ENCODE data around the gene SEM1.

The SEM1 gene

GRCh38 chr7:96739609-96740008 is 30.0 kb upstream of the SEM1 start:
- H2BK12ac ChIP-seq (ENCODE audit: low read length), result no peak overlapping the region
- no peaks in the 10 kb centered on the region for H3K79me1 ChIP-seq (ENCODE audit: low read length)
- no peak overlapping the region for H2BK120ac ChIP-seq (ENCODE audit: insufficient read depth, low read length, poor library complexity)
- H3K18ac ChIP-seq (ENCODE audit: low read length), result no peak overlapping the region
- no CpG with 5 or more reads among the region's 1 CpG for WGBS (ENCODE audit: extremely low coverage, insufficient coverage, insufficient read length)
- no peak overlapping the region for H4K8ac ChIP-seq (ENCODE audit: low read depth, low read length)
- H3K9me3 ChIP-seq (ENCODE audit: insufficient read depth, low read depth, low read length), result no peaks in the 10 kb centered on the region
- DNase-seq, result no peak
- H3K4ac ChIP-seq (ENCODE audit: low read depth, low read length), result no peak overlapping the region
- H3K4me3 ChIP-seq (ENCODE audit: low read depth, low read length), result no peak overlapping the region
- H3K27me3 ChIP-seq (ENCODE audit: insufficient read depth, low read length), result no peaks in the 10 kb centered on the region
- H3K23ac ChIP-seq (ENCODE audit: low read length), result no peak overlapping the region
- H2AFZ ChIP-seq (ENCODE audit: insufficient read depth, low read length, poor library complexity), result no peak overlapping the region
- no peak overlapping the region for H3K9ac ChIP-seq (ENCODE audit: low read length)
- no peak overlapping the region for H3K27ac ChIP-seq (ENCODE audit: low read depth, low read length)
- H3K4me2 ChIP-seq (ENCODE audit: low read length), result no peak overlapping the region
- H4K91ac ChIP-seq (ENCODE audit: low read depth, low read length), result no peak overlapping the region
- no peak overlapping the region for H4K12ac ChIP-seq (ENCODE audit: low read depth, low read length)
- H3K14ac ChIP-seq (ENCODE audit: low read length), result no peak overlapping the region
- H3K36me3 ChIP-seq (ENCODE audit: control insufficient read depth in 1 of 2, insufficient read depth in 2 of 2, low read length in 2 of 2), result no peaks in the 10 kb centered on the region
- no peak overlapping the region for H2AK5ac ChIP-seq (ENCODE audit: low read length)
- no peaks in the 10 kb centered on the region for H3K79me2 ChIP-seq (ENCODE audit: control insufficient read depth, insufficient read depth, low read length, poor library complexity)
- no peaks in the 10 kb centered on the region for H3K4me1 ChIP-seq (ENCODE audit: control insufficient read depth in 1 of 2, insufficient read depth in 2 of 2, low read length in 2 of 2)
- H2BK5ac ChIP-seq (ENCODE audit: low read depth, low read length, poor library complexity), result no peak overlapping the region

GRCh38 chr7:96739167-96739566 is 29.5 kb upstream of the SEM1 start:
- Histone ChIP-seq H4K12ac (ENCODE audit: low read depth, low read length) (no peak overlapping the region), H3K27ac (ENCODE audit: low read depth, low read length) (no peak overlapping the region), H3K18ac (ENCODE audit: low read length) (no peak overlapping the region), H3K9me3 (ENCODE audit: insufficient read depth, low read depth, low read length) (no peaks in the 10 kb centered on the region), H2AFZ (ENCODE audit: insufficient read depth, low read length, poor library complexity) (no peak overlapping the region), H3K36me3 (ENCODE audit: control insufficient read depth in 1 of 2, insufficient read depth in 2 of 2, low read length in 2 of 2) (no peaks in the 10 kb centered on the region), H2BK5ac (ENCODE audit: low read depth, low read length, poor library complexity) (no peak overlapping the region), H2BK12ac (ENCODE audit: low read length) (no peak overlapping the region), H3K4me2 (ENCODE audit: low read length) (no peak overlapping the region), H3K27me3 (ENCODE audit: insufficient read depth, low read length) (no peaks in the 10 kb centered on the region), H4K8ac (ENCODE audit: low read depth, low read length) (no peak overlapping the region), H3K9ac (ENCODE audit: low read length) (no peak overlapping the region), H2AK5ac (ENCODE audit: low read length) (no peak overlapping the region), H2BK120ac (ENCODE audit: insufficient read depth, low read length, poor library complexity) (no peak overlapping the region), H3K79me2 (ENCODE audit: control insufficient read depth, insufficient read depth, low read length, poor library complexity) (no peaks in the 10 kb centered on the region), H3K4me3 (ENCODE audit: low read depth, low read length) (no peak overlapping the region), H3K4ac (ENCODE audit: low read depth, low read length) (no peak overlapping the region), H3K23ac (ENCODE audit: low read length) (no peak overlapping the region), H3K14ac (ENCODE audit: low read length) (no peak overlapping the region), H4K91ac (ENCODE audit: low read depth, low read length) (no peak overlapping the region), H3K4me1 (ENCODE audit: control insufficient read depth in 1 of 2, insufficient read depth in 2 of 2, low read length in 2 of 2) (no peaks in the 10 kb centered on the region), H3K79me1 (ENCODE audit: low read length) (no peaks in the 10 kb centered on the region)
- DNase-seq, result no peak
- no CpG with 5 or more reads among the region's 1 CpG for WGBS (ENCODE audit: extremely low coverage, insufficient coverage, insufficient read length)

- Histone ChIP-seq H4K12ac (ENCODE audit: low read depth, low read length) (no peak overlapping the region), H2AFZ (ENCODE audit: insufficient read depth, low read length, poor library complexity) (no peak overlapping the region), H3K27me3 (ENCODE audit: insufficient read depth, low read length) (no peaks in the 10 kb centered on the region), H3K4me3 (ENCODE audit: low read depth, low read length) (no peak overlapping the region), H2BK12ac (ENCODE audit: low read length) (no peak overlapping the region), H3K4me2 (ENCODE audit: low read length) (no peak overlapping the region), H3K9ac (ENCODE audit: low read length) (no peak overlapping the region), H3K4ac (ENCODE audit: low read depth, low read length) (no peak overlapping the region), H2BK5ac (ENCODE audit: low read depth, low read length, poor library complexity) (no peak overlapping the region), H3K79me1 (ENCODE audit: low read length) (no peaks in the 10 kb centered on the region), H2BK120ac (ENCODE audit: insufficient read depth, low read length, poor library complexity) (no peak overlapping the region), H2AK5ac (ENCODE audit: low read length) (no peak overlapping the region), H3K79me2 (ENCODE audit: control insufficient read depth, insufficient read depth, low read length, poor library complexity) (no peaks in the 10 kb centered on the region), H3K23ac (ENCODE audit: low read length) (no peak overlapping the region), H3K27ac (ENCODE audit: low read depth, low read length) (no peak overlapping the region), H3K18ac (ENCODE audit: low read length) (no peak overlapping the region), H3K9me3 (ENCODE audit: insufficient read depth, low read depth, low read length) (no peaks in the 10 kb centered on the region), H4K8ac (ENCODE audit: low read depth, low read length) (no peak overlapping the region), H4K91ac (ENCODE audit: low read depth, low read length) (no peak overlapping the region), H3K36me3 (ENCODE audit: control insufficient read depth in 1 of 2, insufficient read depth in 2 of 2, low read length in 2 of 2) (no peaks in the 10 kb centered on the region), H3K14ac (ENCODE audit: low read length) (no peak overlapping the region), H3K4me1 (ENCODE audit: control insufficient read depth in 1 of 2, insufficient read depth in 2 of 2, low read length in 2 of 2) (no peaks in the 10 kb centered on the region)
- no peak for DNase-seq
- WGBS (ENCODE audit: extremely low coverage, insufficient coverage, insufficient read length), result no CpG with 5 or more reads among the region's 2 CpGs
Measured at GRCh38 chr7:96738705-96739104, 29.1 kb upstream of the SEM1 start.

GRCh38 chr7:96737545-96738050 is 28.0 kb upstream of the SEM1 start:
- Histone ChIP-seq H3K14ac (ENCODE audit: low read length) (no peak overlapping the region), H2AFZ (ENCODE audit: insufficient read depth, low read length, poor library complexity) (no peak overlapping the region), H3K4ac (ENCODE audit: low read depth, low read length) (no peak overlapping the region), H2AK5ac (ENCODE audit: low read length) (no peak overlapping the region), H3K79me2 (ENCODE audit: control insufficient read depth, insufficient read depth, low read length, poor library complexity) (no peaks in the 10 kb centered on the region), H3K9ac (ENCODE audit: low read length) (no peak overlapping the region), H3K4me3 (ENCODE audit: low read depth, low read length) (no peak overlapping the region), H3K36me3 (ENCODE audit: control insufficient read depth in 1 of 2, insufficient read depth in 2 of 2, low read length in 2 of 2) (no peaks in the 10 kb centered on the region), H3K27me3 (ENCODE audit: insufficient read depth, low read length) (no peaks in the 10 kb centered on the region), H4K12ac (ENCODE audit: low read depth, low read length) (no peak overlapping the region), H3K27ac (ENCODE audit: low read depth, low read length) (no peak overlapping the region), H2BK5ac (ENCODE audit: low read depth, low read length, poor library complexity) (no peak overlapping the region), H3K23ac (ENCODE audit: low read length) (no peak overlapping the region), H4K91ac (ENCODE audit: low read depth, low read length) (no peak overlapping the region), H3K79me1 (ENCODE audit: low read length) (no peaks in the 10 kb centered on the region), H2BK12ac (ENCODE audit: low read length) (no peak overlapping the region), H3K4me2 (ENCODE audit: low read length) (no peak overlapping the region), H3K9me3 (ENCODE audit: insufficient read depth, low read depth, low read length) (no peaks in the 10 kb centered on the region), H4K8ac (ENCODE audit: low read depth, low read length) (no peak overlapping the region), H3K18ac (ENCODE audit: low read length) (no peak overlapping the region), H3K4me1 (ENCODE audit: control insufficient read depth in 1 of 2, insufficient read depth in 2 of 2, low read length in 2 of 2) (no peaks in the 10 kb centered on the region), H2BK120ac (ENCODE audit: insufficient read depth, low read length, poor library complexity) (no peak overlapping the region)
- peak; percentile 71 to 83 for DNase-seq
- WGBS (ENCODE audit: extremely low coverage, insufficient coverage, insufficient read length), result no CpG with 5 or more reads among the region's 3 CpGs
